WERI-Rb-1 (cell line): ENCODE measurements around the gene FAM184A.
"Not testable (repeated sequence)": the region's sequence is repeated elsewhere in the genome, so short reads cannot be mapped to it uniquely, and the experiment has no call there.

Experiments
- DNase-seq: peaks from one replicate; pipeline ENCODE4 v3.0.0-alpha.2; 2020
- H3K27ac ChIP-seq: fragments of 250-450 bp; sonication (Bioruptor Pico); 2 replicates; pipeline ENCODE4 v1.5.1; 2020; ENCODE audit warnings: mild to moderate bottlenecking, moderate library complexity
- H3K27me3 ChIP-seq: fragments of 250-450 bp; sonication (Bioruptor Pico); 2 replicates; pipeline ENCODE4 v1.5.1; 2021; ENCODE audit warnings: mild to moderate bottlenecking, low read depth, moderate library complexity; ENCODE audit not compliant: insufficient read depth, severe bottlenecking
- H3K36me3 ChIP-seq: fragments of 250-450 bp; sonication (Bioruptor Pico); 2 replicates; pipeline ENCODE4 v1.5.1; 2020; ENCODE audit warnings: mild to moderate bottlenecking, moderate library complexity
- H3K4me3 ChIP-seq: 2 replicates; pipeline ENCODE4 v1.5.1; 2011; ENCODE audit warnings: low read depth, mild to moderate bottlenecking, control low read depth, low read length
- H3K9me3 ChIP-seq: fragments of 250-450 bp; sonication (Bioruptor Pico); 2 replicates; pipeline ENCODE4 v1.5.1; 2021; ENCODE audit warnings: mild to moderate bottlenecking, moderate library complexity; ENCODE audit not compliant: severe bottlenecking
- CTCF ChIP-seq: IDR thresholded peaks from 2 replicates; pipeline ENCODE4 v1.5.1; 2011; ENCODE audit warnings: low read depth, mild to moderate bottlenecking, control low read depth, inconsistent platforms, low read length

Gene FAM184A

GRCh38 chr6:119027465-119027864 lies 51.0 kb downstream of the FAM184A start:
- no peaks in the 10 kb centered on the region for H3K27me3 ChIP-seq
- TF ChIP-seq CTCF: no peak
- H3K9me3 ChIP-seq: no peaks in the 10 kb centered on the region
- no peak overlapping the region for H3K4me3 ChIP-seq
- no peak for DNase-seq
- H3K27ac ChIP-seq: no peak overlapping the region; the same call in 1 of the 2 replicates
- H3K36me3 ChIP-seq: peaks cover 3% of the 10 kb centered on the region

GRCh38 chr6:119026822-119027221 lies 51.6 kb downstream of the FAM184A start:
- TF ChIP-seq CTCF: no peak
- H3K9me3 ChIP-seq: no peaks in the 10 kb centered on the region
- no peak overlapping the region for H3K27ac ChIP-seq
- H3K27me3 ChIP-seq: no peaks in the 10 kb centered on the region
- peaks cover 4% of the 10 kb centered on the region for H3K36me3 ChIP-seq
- H3K4me3 ChIP-seq: no peak overlapping the region
- DNase-seq: no peak

- H3K27me3 ChIP-seq: no peaks in the 10 kb centered on the region
- no peak overlapping the region for H3K27ac ChIP-seq
- H3K4me3 ChIP-seq: no peak overlapping the region
- H3K9me3 ChIP-seq: no peaks in the 10 kb centered on the region
- DNase-seq: no peak
- H3K36me3 ChIP-seq: peaks cover 4% of the 10 kb centered on the region
- no peak for TF ChIP-seq CTCF
These were observed 52.7 kb downstream of the FAM184A start for GRCh38 chr6:119025793-119026192.

DNA sequence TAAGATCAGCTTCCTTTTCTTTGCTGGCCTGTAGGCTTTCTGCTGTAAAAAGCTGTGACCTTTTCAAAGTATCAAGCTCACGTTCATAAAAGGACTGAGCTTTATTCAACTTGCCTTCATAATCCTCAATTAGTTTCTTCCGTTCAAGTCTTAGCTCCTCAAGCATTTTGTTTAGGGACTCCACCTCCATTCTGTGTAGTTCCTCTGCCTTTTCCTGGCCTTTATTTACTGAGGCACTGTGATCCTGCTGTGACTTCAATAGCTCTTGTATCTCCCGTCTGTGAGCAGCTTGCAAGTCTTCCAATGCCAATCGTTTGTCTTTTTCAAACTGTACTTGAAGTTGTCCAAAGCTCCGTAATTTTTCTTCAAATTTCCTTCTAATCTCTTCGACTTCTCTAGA lies 54.4 kb downstream of the FAM184A start:
- H3K4me3 ChIP-seq: no peak overlapping the region
- DNase-seq: no peak
- no peaks in the 10 kb centered on the region for H3K27me3 ChIP-seq
- H3K27ac ChIP-seq: no peak overlapping the region
- peaks cover 4% of the 10 kb centered on the region for H3K36me3 ChIP-seq
- H3K9me3 ChIP-seq: no peaks in the 10 kb centered on the region
- no peak for TF ChIP-seq CTCF

- H3K4me3 ChIP-seq: no peak overlapping the region
- DNase-seq: no peak
- no peak for TF ChIP-seq CTCF
- no peaks in the 10 kb centered on the region for H3K9me3 ChIP-seq
- no peaks in the 10 kb centered on the region for H3K27me3 ChIP-seq
- peaks cover 6% of the 10 kb centered on the region for H3K36me3 ChIP-seq
- no peak overlapping the region for H3K27ac ChIP-seq
These were observed 55.7 kb downstream of the FAM184A start for GRCh38 chr6:119022796-119023195.

GRCh38 chr6:119020597-119021561 lies 57.6 kb downstream of the FAM184A start:
- H3K9me3 ChIP-seq: no peaks in the 10 kb centered on the region
- peaks cover 9% of the 10 kb centered on the region for H3K36me3 ChIP-seq
- DNase-seq: no peak
- no peaks in the 10 kb centered on the region for H3K27me3 ChIP-seq
- no peak for TF ChIP-seq CTCF
- no peak overlapping the region for H3K4me3 ChIP-seq
- H3K27ac ChIP-seq: no peak overlapping the region

DNA sequence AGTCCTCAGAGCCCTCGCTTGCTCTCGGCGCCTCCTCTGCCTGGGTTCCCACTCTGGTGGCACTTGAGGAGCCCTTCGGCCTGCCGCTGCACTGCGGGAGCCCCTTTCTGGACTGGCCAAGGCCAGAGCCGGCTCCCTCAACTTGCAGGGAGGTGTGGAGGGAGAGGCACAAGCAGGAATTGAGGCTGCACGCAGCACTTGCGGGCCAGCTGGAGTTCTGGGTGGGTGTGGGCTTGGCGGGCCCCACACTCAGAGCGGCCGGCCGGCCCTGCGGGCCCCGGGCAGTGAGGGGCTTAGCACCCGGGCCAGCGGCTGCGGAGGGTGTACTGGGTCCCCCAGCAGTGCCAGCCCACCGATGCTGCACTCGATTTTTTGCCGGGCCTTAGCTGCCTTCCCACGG lies 63.3 kb downstream of the FAM184A start:
- H3K4me3 ChIP-seq, H3K9me3 ChIP-seq, DNase-seq, H3K36me3 ChIP-seq, H3K27ac ChIP-seq, H3K27me3 ChIP-seq: not testable (repeated sequence)
